Uterus (tissue), 4 donors: Measurements from ENCODE around the gene DGLUCY. TPM values are rescaled to one million over a fixed set of nuclear protein-coding genes. Genes with fewer than 3 reads are reported as not detected.
A peak's percentile ranks its signal among the peaks of the same experiment; 100 is the strongest.
"Not testable (repeated sequence)": the region's sequence is repeated elsewhere in the genome, so short reads cannot be mapped to it uniquely, and the experiment has no call there.

Experiments used
- DNase-seq, 2 donors: peaks; one replicate each; pipeline ENCODE4 v3.0.0-alpha.2; 2019 to 2020
- H3K27ac ChIP-seq, 2 donors: fragments of 200-600 bp; sonication (generic); 1 replicate in 1 of 2; 2 replicates in 1 of 2; pipeline ENCODE4 v1.5.1; 2016 to 2018
- H3K27me3 ChIP-seq, 2 donors: fragments of 200-600 bp; sonication (generic); one replicate each; pipeline ENCODE4 v1.5.1; 2018 to 2019; ENCODE audit warnings: control low read depth in 1 of 2
- H3K36me3 ChIP-seq, 2 donors: fragments of 200-600 bp; sonication (generic); one replicate each; pipeline ENCODE4 v1.5.1; 2019; ENCODE audit warnings: control low read depth in 1 of 2
- H3K4me1 ChIP-seq, 2 donors: fragments of 200-600 bp; sonication (generic); one replicate each; pipeline ENCODE4 v1.5.1; 2018 to 2019; ENCODE audit warnings: control low read depth in 1 of 2
- H3K4me3 ChIP-seq, 2 donors: fragments of 200-600 bp; sonication (generic); 1 replicate in 1 of 2; 2 replicates in 1 of 2; pipeline ENCODE4 v1.5.1; 2018 to 2019; ENCODE audit warnings: mild to moderate bottlenecking in 1 of 2
- H3K9me3 ChIP-seq, 2 donors: fragments of 200-600 bp; sonication (generic); one replicate each; pipeline ENCODE4 v1.5.1; 2019; ENCODE audit warnings: control low read depth in 1 of 2
- CTCF ChIP-seq, 4 experiments: fragments of 200-600 bp in 2 of 4; fragments of 450-650 bp in 2 of 4; sonication (generic) in 2 of 4; IDR thresholded peaks; one replicate each; pipeline ENCODE4 v1.5.1; 2016 to 2019; ENCODE audit warnings: antibody characterized with exemption in 4 of 4, mild to moderate bottlenecking in 2 of 4, moderate library complexity in 1 of 4
- POLR2A ChIP-seq, 2 donors: fragments of 450-650 bp; IDR thresholded peaks; one replicate each; pipeline ENCODE4 v1.6.1; 2016; ENCODE audit warnings: antibody characterized with exemption in 2 of 2, mild to moderate bottlenecking in 1 of 2, moderate library complexity in 1 of 2
- intact Hi-C: fragments of 100-400 bp; cut with DNase I; formaldehyde crosslinking; loops from one replicate; pipeline ENCODE4 v1.15.1; 2023; ENCODE audit warnings: low total_unique reads
- total RNA-seq, 4 donors: library from RNA; depleted of rRNA in 3 of 4; stranded (reverse); fragments of >200 nt in 3 of 4; gene quantifications; one replicate each; pipeline versions ENCODE4 v1.1.0 to v1.2.4, GENCODE V29; 2014 to 2023
- donor health status: DM: yes; HTN: yes; CAD: no.

DGLUCY gene
- total RNA-seq, 4 donors from 2014 or later, result 14.7 to 81.5 (median 61.6) TPM

DNA sequence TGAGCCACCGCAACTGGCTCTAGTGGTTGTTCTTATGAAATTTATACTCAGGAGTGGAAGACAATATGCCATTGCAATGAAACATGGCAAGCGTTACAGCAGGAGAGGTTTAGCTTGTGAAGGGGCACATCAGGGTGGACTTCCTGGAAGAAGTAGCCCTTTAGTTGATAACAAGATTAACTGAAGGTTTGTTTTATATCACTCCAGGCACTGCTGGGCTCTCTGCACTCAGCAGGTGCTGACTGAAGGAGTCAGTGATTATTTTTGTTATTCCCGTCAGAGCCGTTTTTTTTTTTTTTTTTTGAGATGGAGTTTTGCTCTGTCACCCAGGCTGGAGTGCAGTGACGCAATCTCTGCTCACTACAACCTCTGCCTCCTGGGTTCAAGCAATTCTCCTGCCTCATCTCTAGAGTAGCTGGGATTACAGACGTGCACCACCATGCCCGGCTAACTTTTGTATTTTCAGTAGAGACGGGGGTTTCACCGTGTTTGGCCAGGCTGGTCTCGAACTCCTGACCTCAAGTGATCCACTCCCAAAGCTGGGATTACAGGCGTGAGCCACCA, 148.2 kb downstream of the DGLUCY start:
- H3K27ac ChIP-seq, result no peak overlapping the region
- H3K27me3 ChIP-seq, result no peaks in the 10 kb centered on the region
- no peak overlapping the region for H3K4me3 ChIP-seq
- intact Hi-C loops, result no loop called here
- TF ChIP-seq POLR2A (IDR thresholded peaks at IDR 0.05), result no peak
- H3K4me1 ChIP-seq, result no peaks in the 10 kb centered on the region
- H3K9me3 ChIP-seq, result no peaks in the 10 kb centered on the region
- no peak for DNase-seq
- H3K36me3 ChIP-seq, result no peaks in the 10 kb centered on the region

DNA sequence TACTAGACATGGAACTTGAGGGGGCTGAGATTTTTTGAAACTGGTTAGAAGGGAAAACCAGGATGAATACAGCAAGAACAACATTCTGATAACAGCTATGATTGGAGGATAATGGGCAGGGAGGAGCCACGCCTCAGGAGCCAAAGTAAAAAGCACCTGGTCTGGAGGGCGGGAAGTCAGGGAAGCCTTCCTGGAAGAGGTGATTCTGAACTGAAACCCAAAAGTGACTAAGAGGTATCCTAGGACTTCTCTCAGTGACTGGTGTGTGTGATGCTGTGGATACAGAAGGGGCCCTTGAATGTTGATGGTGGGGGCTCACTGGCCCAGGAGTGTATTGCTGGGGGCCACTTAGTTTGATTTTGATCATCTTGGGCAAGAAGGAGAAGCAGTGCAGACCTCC, 149.5 kb downstream of the DGLUCY start:
- no peak overlapping the region for H3K4me3 ChIP-seq
- H3K4me1 ChIP-seq, result no peaks in the 10 kb centered on the region
- TF ChIP-seq CTCF (IDR thresholded peaks at IDR 0.05) (no peak), POLR2A (IDR thresholded peaks at IDR 0.05) (no peak)
- no peaks in the 10 kb centered on the region for H3K9me3 ChIP-seq
- no peaks in the 10 kb centered on the region for H3K36me3 ChIP-seq
- intact Hi-C loops, result no loop called here
- H3K27ac ChIP-seq, result no peak overlapping the region
- no peaks in the 10 kb centered on the region for H3K27me3 ChIP-seq
- no peak for DNase-seq

DNA sequence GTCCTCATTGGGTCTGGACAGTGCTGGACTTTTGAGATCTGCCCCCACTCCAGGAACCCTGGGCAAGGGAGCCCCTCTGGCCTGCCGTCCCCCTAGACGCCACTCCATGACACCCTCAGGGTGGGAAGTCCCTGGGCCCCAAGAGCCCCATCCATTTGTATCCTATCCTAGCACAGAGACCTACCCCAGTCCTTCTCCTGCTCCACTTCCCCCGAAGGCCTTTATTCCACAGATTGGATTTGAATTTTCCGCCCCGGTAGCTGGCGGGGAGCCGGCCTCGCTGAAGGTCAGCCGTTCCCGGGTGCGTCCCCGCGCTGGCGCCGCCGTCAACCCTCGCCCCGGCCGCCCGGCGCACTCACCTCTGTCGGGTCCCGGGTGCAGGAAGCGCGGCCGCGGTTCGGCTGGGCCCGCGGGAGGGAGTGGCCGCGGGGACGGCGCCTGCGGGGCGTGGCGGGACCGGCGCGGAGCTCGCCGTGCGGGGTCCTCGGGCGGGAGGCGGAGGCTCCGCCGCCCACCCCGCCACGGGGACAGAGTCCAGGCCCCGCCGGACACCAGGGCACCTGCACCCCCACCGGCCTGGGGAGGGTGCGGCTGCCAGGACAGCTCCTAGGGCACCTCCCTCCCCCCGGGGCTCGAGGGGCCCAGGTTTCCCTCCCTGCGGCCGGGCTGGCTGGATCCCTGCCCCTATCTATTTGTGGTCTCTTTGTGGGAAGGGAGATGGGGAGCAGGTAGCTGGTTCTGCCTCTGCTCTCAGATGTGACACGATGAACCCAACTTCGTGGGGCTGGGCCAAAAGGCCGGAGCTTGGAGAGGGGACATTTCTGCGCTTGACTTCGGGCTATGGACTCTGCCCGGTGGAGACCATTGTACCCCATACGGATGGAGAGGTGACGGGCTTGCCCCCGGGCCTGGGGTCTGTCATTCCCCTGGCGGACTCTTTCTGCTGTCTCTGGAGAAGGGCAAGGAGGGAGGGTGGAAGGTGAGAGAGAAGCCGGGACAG, 150.6 kb downstream of the DGLUCY start:
- H3K9me3 ChIP-seq, result no peaks in the 10 kb centered on the region
- intact Hi-C loops, result no loop called here
- H3K27ac ChIP-seq, result no peak overlapping the region
- DNase-seq, result no peak
- H3K4me3 ChIP-seq, result peak overlapping the region; percentile 9 to 21
- no peaks in the 10 kb centered on the region for H3K4me1 ChIP-seq
- no peaks in the 10 kb centered on the region for H3K27me3 ChIP-seq
- no peak for TF ChIP-seq POLR2A (IDR thresholded peaks at IDR 0.05)
- TF ChIP-seq CTCF (IDR thresholded peaks at IDR 0.05), result no peak
- H3K36me3 ChIP-seq, result no peaks in the 10 kb centered on the region

DNA sequence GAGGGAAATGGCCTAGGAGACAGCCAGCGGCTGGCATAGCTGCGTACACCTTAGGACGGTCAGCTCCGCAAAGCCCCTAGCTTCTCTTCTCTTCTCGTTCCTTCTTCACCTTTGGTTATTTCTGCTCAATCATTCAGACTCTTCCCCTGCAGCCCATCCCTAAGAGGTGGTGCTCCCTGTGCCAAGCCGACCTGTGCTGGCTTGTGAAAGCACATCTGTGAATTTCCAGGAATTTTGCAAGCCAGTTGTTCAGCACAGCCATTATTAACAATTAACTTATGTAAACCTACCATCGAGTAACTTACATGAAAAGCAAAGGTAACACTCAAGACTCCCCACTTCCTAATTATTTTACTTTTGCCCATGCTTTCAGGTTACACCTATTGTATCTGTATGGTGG, 151.5 kb downstream of the DGLUCY start:
- Histone ChIP-seq H3K4me1 (no peaks in the 10 kb centered on the region), H3K27ac (no peak overlapping the region), H3K9me3 (no peaks in the 10 kb centered on the region), H3K4me3 (no peak overlapping the region), H3K36me3 (no peaks in the 10 kb centered on the region), H3K27me3 (no peaks in the 10 kb centered on the region)
- TF ChIP-seq POLR2A (IDR thresholded peaks at IDR 0.05) (no peak), CTCF (IDR thresholded peaks at IDR 0.05) (no peak)
- no peak for DNase-seq
- intact Hi-C loops, result no loop called here

- H3K4me1 ChIP-seq, H3K36me3 ChIP-seq, H3K4me3 ChIP-seq, intact Hi-C loops, H3K9me3 ChIP-seq, DNase-seq, H3K27me3 ChIP-seq, H3K27ac ChIP-seq: not testable (repeated sequence)
Measured at GRCh38 chr14:91266276-91266675, 152.4 kb downstream of the DGLUCY start.

DNA sequence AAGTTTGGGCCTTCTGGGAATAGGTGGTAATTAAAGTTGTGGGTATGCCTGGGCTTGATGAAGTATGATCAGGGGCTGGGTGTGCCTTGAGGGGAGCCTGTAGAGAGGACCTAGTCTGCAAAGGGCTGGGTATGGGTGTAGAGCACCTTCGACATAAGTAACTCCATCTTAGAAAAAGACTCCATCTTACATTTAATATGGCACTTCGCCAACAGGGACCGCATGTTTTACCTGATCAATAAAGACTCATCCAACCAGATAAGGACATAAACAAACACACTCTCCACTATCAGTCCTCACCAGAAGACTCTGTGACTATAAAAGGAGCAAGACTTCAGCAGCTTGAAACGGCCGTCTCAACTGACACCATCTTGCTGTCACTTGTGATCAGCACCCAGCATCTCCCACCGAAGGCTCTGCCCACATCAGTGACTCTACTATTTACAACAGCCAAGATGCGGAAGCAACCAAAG, 154.1 kb downstream of the DGLUCY start:
- TF ChIP-seq CTCF (IDR thresholded peaks at IDR 0.05) (no peak), POLR2A (IDR thresholded peaks at IDR 0.05) (no peak)
- no peaks in the 10 kb centered on the region for H3K4me1 ChIP-seq
- H3K27ac ChIP-seq, result no peak overlapping the region
- no peaks in the 10 kb centered on the region for H3K9me3 ChIP-seq
- H3K36me3 ChIP-seq, result no peaks in the 10 kb centered on the region
- no peak overlapping the region for H3K4me3 ChIP-seq
- H3K27me3 ChIP-seq, result no peaks in the 10 kb centered on the region
- DNase-seq, result no peak
- intact Hi-C loops, result no loop called here
